ENCODE results near the gene ZFAND4. TPM values are rescaled to one million over a fixed set of nuclear protein-coding genes. Genes with fewer than 3 reads are reported as not detected.

Gene ZFAND4
- total and polyA plus RNA-seq, 10 of the 15 experiments (the other 5 are each of a cell fraction or from before 2014, with no cell fraction given) = 4.7 to 20.8 (median 12.8) TPM

DNA sequence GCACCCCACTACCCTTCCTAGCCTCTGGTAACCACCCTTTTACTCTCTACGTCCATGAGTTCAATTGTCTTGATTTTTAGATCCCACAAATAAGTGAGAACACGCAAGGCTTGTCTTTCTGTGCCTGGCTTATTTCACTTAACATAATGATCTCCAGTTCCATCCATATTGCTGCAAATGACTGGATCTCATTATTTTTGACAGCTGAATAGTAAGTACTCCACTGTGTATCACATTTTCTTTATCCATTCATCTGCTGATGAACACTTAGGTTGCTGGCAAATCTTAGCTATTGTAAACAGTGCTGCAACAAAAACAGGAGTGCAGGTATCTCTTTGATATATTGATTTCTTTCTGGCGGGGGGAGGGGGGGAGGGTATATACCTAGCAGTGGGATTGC is 106.2 kb downstream of the ZFAND4 start (continued):
- TF ChIP-seq, protein P1, sequence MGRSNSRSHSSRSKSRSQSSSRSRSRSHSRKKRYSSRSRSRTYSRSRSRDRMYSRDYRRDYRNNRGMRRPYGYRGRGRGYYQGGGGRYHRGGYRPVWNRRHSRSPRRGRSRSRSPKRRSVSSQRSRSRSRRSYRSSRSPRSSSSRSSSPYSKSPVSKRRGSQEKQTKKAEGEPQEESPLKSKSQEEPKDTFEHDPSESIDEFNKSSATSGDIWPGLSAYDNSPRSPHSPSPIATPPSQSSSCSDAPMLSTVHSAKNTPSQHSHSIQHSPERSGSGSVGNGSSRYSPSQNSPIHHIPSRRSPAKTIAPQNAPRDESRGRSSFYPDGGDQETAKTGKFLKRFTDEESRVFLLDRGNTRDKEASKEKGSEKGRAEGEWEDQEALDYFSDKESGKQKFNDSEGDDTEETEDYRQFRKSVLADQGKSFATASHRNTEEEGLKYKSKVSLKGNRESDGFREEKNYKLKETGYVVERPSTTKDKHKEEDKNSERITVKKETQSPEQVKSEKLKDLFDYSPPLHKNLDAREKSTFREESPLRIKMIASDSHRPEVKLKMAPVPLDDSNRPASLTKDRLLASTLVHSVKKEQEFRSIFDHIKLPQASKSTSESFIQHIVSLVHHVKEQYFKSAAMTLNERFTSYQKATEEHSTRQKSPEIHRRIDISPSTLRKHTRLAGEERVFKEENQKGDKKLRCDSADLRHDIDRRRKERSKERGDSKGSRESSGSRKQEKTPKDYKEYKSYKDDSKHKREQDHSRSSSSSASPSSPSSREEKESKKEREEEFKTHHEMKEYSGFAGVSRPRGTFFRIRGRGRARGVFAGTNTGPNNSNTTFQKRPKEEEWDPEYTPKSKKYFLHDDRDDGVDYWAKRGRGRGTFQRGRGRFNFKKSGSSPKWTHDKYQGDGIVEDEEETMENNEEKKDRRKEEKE (IDR thresholded peaks at IDR 0.05) = no peak
- no peak for TF ChIP-seq FOXK2 (IDR thresholded peaks at IDR 0.05)
- TF ChIP-seq, protein P2, sequence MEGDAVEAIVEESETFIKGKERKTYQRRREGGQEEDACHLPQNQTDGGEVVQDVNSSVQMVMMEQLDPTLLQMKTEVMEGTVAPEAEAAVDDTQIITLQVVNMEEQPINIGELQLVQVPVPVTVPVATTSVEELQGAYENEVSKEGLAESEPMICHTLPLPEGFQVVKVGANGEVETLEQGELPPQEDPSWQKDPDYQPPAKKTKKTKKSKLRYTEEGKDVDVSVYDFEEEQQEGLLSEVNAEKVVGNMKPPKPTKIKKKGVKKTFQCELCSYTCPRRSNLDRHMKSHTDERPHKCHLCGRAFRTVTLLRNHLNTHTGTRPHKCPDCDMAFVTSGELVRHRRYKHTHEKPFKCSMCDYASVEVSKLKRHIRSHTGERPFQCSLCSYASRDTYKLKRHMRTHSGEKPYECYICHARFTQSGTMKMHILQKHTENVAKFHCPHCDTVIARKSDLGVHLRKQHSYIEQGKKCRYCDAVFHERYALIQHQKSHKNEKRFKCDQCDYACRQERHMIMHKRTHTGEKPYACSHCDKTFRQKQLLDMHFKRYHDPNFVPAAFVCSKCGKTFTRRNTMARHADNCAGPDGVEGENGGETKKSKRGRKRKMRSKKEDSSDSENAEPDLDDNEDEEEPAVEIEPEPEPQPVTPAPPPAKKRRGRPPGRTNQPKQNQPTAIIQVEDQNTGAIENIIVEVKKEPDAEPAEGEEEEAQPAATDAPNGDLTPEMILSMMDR (IDR thresholded peaks at IDR 0.05 in 2 of 3, conservative IDR thresholded peaks at IDR 0.05 in 1 of 3; ENCODE audit: control insufficient read depth in 2 of 3, extremely low read depth in 1 of 3, insufficient read depth in 1 of 3, low read depth in 3 of 3, low read length in 3 of 3) = no peak
- no peak for TF ChIP-seq NR2F1 (conservative IDR thresholded peaks at IDR 0.05)

Other genes with a start within 250 kb of the ZFAND4 start
- gene WASHC2C, start 54.5 kb upstream of the ZFAND4 start, total RNA-seq (2014; rRNA removed) = 21.7 and 24.6 TPM in 2 replicates
- 24.0 and 25.6 TPM in 2 replicates for gene WASHC2C, start 54.5 kb upstream of the ZFAND4 start, total RNA-seq (2014; rRNA removed; fragmentation: Illumina TruSeq; extraction: Trizol)
- 27.4 and 28.1 TPM in 2 replicates for gene WASHC2C, start 54.5 kb upstream of the ZFAND4 start, total RNA-seq (2021)
- gene WASHC2C, start 54.5 kb upstream of the ZFAND4 start, polyA plus RNA-seq (2011; rRNA removed) = 29.7 and 42.1 TPM in 2 replicates
- 30.6 and 39.8 TPM in 2 replicates for gene WASHC2C, start 54.5 kb upstream of the ZFAND4 start, polyA plus RNA-seq (2014; fragmentation: Illumina TruSeq; extraction: Trizol)
- 1 to 10 TPM; 3.3 to 5.6 TPM for gene WASHC2C, start 54.5 kb upstream of the ZFAND4 start, polyA plus RNA-seq (2014; fragmentation: Nextera tagmentation; extraction: Ambion mirVana)
- gene WASHC2C, start 54.5 kb upstream of the ZFAND4 start, polyA plus RNA-seq (2014; rRNA removed) = 18.9 and 20.5 TPM in 2 replicates
- 10 to 100 TPM; 20.4 to 24.1 TPM for gene WASHC2C, start 54.5 kb upstream of the ZFAND4 start, polyA plus RNA-seq (2016; fragmentation: Nextera tagmentation; extraction: Ambion mirVana)
- 10.3 and 10.6 TPM in 2 replicates for gene AGAP4, start 174.7 kb upstream of the ZFAND4 start, total RNA-seq (2014; rRNA removed)
- 5.7 and 7.8 TPM in 2 replicates for gene AGAP4, start 174.7 kb upstream of the ZFAND4 start, total RNA-seq (2014; rRNA removed; fragmentation: Illumina TruSeq; extraction: Trizol)
- gene AGAP4, start 174.7 kb upstream of the ZFAND4 start, total RNA-seq (2021) = 11.0 and 11.2 TPM in 2 replicates
- 16.2 and 18.4 TPM in 2 replicates for gene AGAP4, start 174.7 kb upstream of the ZFAND4 start, polyA plus RNA-seq (2011; rRNA removed)
- gene AGAP4, start 174.7 kb upstream of the ZFAND4 start, polyA plus RNA-seq (2014; fragmentation: Illumina TruSeq; extraction: Trizol) = 9.6 and 11.0 TPM in 2 replicates
- 1 to 10 TPM; 1.2 to 1.3 TPM for gene AGAP4, start 174.7 kb upstream of the ZFAND4 start, polyA plus RNA-seq (2014; fragmentation: Nextera tagmentation; extraction: Ambion mirVana)
- 10.1 and 10.5 TPM in 2 replicates for gene AGAP4, start 174.7 kb upstream of the ZFAND4 start, polyA plus RNA-seq (2014; rRNA removed)
- 1 to 10 TPM; 6.5 to 8.1 TPM for gene AGAP4, start 174.7 kb upstream of the ZFAND4 start, polyA plus RNA-seq (2016; fragmentation: Nextera tagmentation; extraction: Ambion mirVana)